ENCODE data around the gene MTFMT.

MTFMT gene

GRCh38 chr15:64981812-64982431 lies 47.5 kb downstream of the MTFMT start:
- no peak for DNase-seq

- DNase-seq, result no peak
These were observed 50.2 kb downstream of the MTFMT start for GRCh38 chr15:64979252-64979710.

- DNase-seq, result no peak
These were observed 54.0 kb downstream of the MTFMT start for GRCh38 chr15:64975390-64975789.

DNA sequence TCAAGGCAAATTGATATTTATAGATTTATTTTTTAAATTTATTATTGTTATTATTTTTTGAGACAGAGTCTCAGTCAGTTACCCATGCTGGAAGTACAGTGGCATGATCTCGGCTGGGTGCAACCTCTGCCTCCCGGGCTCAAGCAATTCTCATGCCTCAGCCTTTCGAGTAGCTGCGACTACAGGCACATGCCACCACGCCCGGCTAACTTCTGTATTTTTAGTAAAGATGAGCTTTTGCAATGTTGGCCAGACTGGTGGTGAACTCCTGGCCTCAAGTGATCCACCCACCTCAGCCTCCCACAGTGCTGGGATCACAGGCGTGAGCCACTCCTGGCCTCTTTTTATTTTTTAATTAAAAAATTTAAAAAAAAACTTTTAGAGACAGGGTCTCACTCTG lies 58.7 kb downstream of the MTFMT start:
- DNase-seq, result no peak

DNA sequence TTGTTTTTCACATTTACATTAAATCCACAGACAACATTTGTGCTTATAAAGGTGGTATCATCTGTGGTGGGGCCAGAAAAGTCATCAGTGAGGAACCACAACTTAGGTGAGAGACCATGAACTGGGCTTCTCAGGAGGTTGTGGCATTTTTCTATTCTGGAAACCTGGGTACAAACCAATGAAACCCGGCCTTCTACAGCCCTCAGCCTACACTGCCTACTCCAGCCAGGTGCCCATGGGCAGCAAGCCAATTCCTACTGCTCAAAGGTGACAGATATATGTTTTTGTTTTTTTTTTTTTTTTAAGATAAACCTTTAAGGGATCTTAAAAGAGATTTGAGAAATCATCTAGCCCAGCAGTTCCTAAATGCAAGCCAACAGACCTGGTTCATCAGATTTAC lies 60.0 kb downstream of the MTFMT start:
- no peak for DNase-seq

GRCh38 chr15:64961013-64961412 lies 68.4 kb downstream of the MTFMT start:
- DNase-seq, result no peak

GRCh38 chr15:64960153-64960552 lies 69.3 kb downstream of the MTFMT start:
- DNase-seq, result no peak

DNA sequence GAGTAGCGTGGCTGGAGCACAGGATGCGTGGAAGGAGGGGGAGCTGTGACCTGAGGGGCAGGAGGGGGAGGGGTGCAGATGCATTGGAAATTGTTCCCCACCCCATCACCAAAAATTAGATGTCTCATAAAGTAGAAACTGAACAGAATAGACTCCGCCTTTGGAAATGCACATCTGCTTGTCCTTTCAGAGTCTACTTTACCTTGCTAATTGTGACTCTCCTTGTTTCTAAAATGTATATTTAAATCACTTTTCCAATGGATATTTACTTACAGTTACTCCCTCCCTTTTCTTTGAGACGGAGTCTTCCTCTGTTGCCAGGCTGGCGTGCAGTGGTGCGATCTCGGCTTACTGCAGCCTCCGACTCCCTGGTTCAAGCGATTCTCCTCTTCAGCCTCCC lies 70.3 kb downstream of the MTFMT start:
- DNase-seq, result no peak

GRCh38 chr15:64954395-64954794 lies 75.0 kb downstream of the MTFMT start:
- DNase-seq, result no peak

DNA sequence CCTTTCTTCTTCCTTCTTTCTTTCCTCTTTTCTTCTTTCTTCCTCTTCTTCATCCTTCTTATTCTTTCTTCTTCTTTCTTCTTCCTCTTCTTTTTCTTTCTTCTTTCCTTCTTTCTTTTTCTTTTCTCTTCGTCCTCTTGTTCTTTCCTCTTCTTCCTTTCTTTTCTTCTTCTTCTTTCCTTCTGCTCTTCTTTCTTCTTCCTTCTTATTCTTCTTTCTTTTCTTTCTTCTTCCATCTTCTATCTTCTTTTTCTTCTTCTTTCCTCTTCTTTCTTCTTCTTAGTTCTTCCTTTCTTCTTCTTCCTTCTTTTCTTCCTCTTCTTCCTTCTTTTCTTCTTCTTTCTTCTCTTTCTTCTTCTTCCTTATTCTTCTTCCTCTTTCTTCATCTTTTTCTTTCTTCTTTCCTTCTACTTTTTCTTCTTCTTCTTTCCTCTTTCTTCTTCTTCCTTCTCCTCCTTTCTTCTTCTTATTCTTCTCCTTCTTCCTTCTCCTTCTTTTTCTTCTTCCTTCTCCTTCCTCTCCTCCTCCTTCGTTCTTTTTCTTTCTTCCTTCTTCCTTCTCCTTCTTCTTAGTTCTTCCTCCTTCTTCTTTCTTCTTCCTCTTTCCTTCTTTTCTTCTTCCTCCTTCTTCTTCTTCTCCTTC lies 77.5 kb downstream of the MTFMT start:
- no peak for DNase-seq
